Trophoblast cell (in vitro differentiated cells and primary cell): ENCODE results near the gene TRIM14.
A peak's percentile ranks its signal among the peaks of the same experiment; 100 is the strongest.
"Not testable (repeated sequence)": the region's sequence is repeated elsewhere in the genome, so short reads cannot be mapped to it uniquely, and the experiment has no call there.

ENCODE experiments used
- DNase-seq, 2 donors: peaks; one replicate each; pipeline ENCODE4 v3.0.0-alpha.2; 2016
- H2AFZ ChIP-seq: 2 replicates; pipeline ENCODE4 v1.6.1; 2013; ENCODE audit warnings: low read length, moderate library complexity, mild to moderate bottlenecking; ENCODE audit not compliant: insufficient read depth, poor library complexity
- H2AK5ac ChIP-seq: 2 replicates; pipeline ENCODE4 v1.6.1; 2013; ENCODE audit warnings: mild to moderate bottlenecking, low read length
- H2BK120ac ChIP-seq: 2 replicates; pipeline ENCODE4 v1.6.1; 2013; ENCODE audit warnings: low read length, mild to moderate bottlenecking, moderate library complexity; ENCODE audit not compliant: insufficient read depth, poor library complexity
- H2BK12ac ChIP-seq: 2 replicates; pipeline ENCODE4 v1.6.1; 2013; ENCODE audit warnings: mild to moderate bottlenecking, low read length, moderate library complexity
- H2BK5ac ChIP-seq: 2 replicates; pipeline ENCODE4 v1.6.1; 2013; ENCODE audit warnings: low read length, low read depth, moderate library complexity, mild to moderate bottlenecking; ENCODE audit not compliant: poor library complexity
- H3K14ac ChIP-seq: 2 replicates; pipeline ENCODE4 v1.6.1; 2013; ENCODE audit warnings: mild to moderate bottlenecking, low read length
- H3K18ac ChIP-seq: 2 replicates; pipeline ENCODE4 v1.6.1; 2013; ENCODE audit warnings: mild to moderate bottlenecking, low read length
- H3K23ac ChIP-seq: 2 replicates; pipeline ENCODE4 v1.6.1; 2013; ENCODE audit warnings: low read length
- H3K27ac ChIP-seq: 2 replicates; pipeline ENCODE4 v1.5.1; 2013; ENCODE audit warnings: low read depth, mild to moderate bottlenecking, inconsistent platforms, low read length, moderate library complexity
- H3K27me3 ChIP-seq: 2 replicates; pipeline ENCODE4 v1.6.1; 2013; ENCODE audit warnings: inconsistent platforms, mild to moderate bottlenecking, low read length, moderate library complexity; ENCODE audit not compliant: insufficient read depth
- H3K36me3 ChIP-seq, 2 experiments: 1 replicate in 1 of 2; 2 replicates in 1 of 2; pipeline ENCODE4 v1.6.1; 2013; ENCODE audit warnings: low read length in 2 of 2, mild to moderate bottlenecking in 2 of 2, moderate library complexity in 1 of 2; ENCODE audit not compliant: insufficient read depth in 2 of 2, control insufficient read depth in 1 of 2
- H3K4ac ChIP-seq: 2 replicates; pipeline ENCODE4 v1.6.1; 2013; ENCODE audit warnings: low read depth, mild to moderate bottlenecking, low read length, moderate library complexity
- H3K4me1 ChIP-seq, 2 experiments: 1 replicate in 1 of 2; 2 replicates in 1 of 2; pipeline ENCODE4 v1.6.1; 2013; ENCODE audit warnings: low read length in 2 of 2, mild to moderate bottlenecking in 2 of 2, moderate library complexity in 1 of 2; ENCODE audit not compliant: insufficient read depth in 2 of 2, control insufficient read depth in 1 of 2
- H3K4me2 ChIP-seq: 2 replicates; pipeline ENCODE4 v1.6.1; 2013; ENCODE audit warnings: inconsistent platforms, mild to moderate bottlenecking, low read length, moderate library complexity
- H3K4me3 ChIP-seq: 2 replicates; pipeline ENCODE4 v1.5.1; 2013; ENCODE audit warnings: mild to moderate bottlenecking, low read depth, low read length, inconsistent platforms
- H3K79me1 ChIP-seq: one replicate; pipeline ENCODE4 v1.6.1; 2013; ENCODE audit warnings: low read length
- H3K79me2 ChIP-seq: 2 replicates; pipeline ENCODE4 v1.6.1; 2013; ENCODE audit warnings: low read length, mild to moderate bottlenecking; ENCODE audit not compliant: control insufficient read depth, insufficient read depth, poor library complexity
- H3K9ac ChIP-seq: 2 replicates; pipeline ENCODE4 v1.6.1; 2013; ENCODE audit warnings: mild to moderate bottlenecking, low read length
- H3K9me3 ChIP-seq: 2 replicates; pipeline ENCODE4 v1.6.1; 2013; ENCODE audit warnings: low read depth, mild to moderate bottlenecking, control low read depth, inconsistent platforms, low read length; ENCODE audit not compliant: insufficient read depth
- H4K12ac ChIP-seq: 2 replicates; pipeline ENCODE4 v1.6.1; 2013; ENCODE audit warnings: low read depth, mild to moderate bottlenecking, low read length, moderate library complexity
- H4K8ac ChIP-seq: 2 replicates; pipeline ENCODE4 v1.6.1; 2013; ENCODE audit warnings: low read depth, mild to moderate bottlenecking, low read length, moderate library complexity
- H4K91ac ChIP-seq: one replicate; pipeline ENCODE4 v1.6.1; 2013; ENCODE audit warnings: low read depth, mild to moderate bottlenecking, low read length, moderate library complexity
- WGBS: extraction: QIAGEN DNeasy Blood & Tissue Kit; methylation state at CpG from one replicate; pipeline ENCODE4 v1.1.7; 2013; ENCODE audit warnings: missing lambda C conversion rate; ENCODE audit not compliant: insufficient read length, insufficient coverage; ENCODE audit errors: extremely low coverage; 5-methylcytosine and 5-hydroxymethylcytosine counted together

TRIM14 gene

DNA sequence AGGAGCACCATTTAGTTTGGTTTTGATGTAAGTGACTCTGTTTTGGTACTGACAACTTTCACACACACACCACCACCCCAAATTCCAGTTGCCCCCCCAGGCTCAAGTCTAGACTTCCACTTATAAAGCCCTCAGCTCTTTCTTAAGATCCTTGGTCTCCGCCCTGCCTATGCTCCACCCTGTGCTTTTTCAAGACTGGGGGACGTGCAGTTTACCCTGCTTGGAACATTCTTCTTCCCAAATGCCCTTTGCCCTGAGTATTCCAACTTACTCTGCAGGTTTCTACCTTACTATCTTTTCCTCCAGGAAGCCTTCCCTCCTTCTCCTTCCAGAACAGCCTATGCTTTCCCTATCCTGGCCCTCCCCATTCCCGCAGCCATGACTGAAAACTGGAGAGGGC lies 1.5 kb upstream of the TRIM14 start:
- no peak overlapping the region for H3K23ac ChIP-seq
- no peak overlapping the region for H3K14ac ChIP-seq
- H2BK5ac ChIP-seq: no peak overlapping the region
- no peaks in the 10 kb centered on the region for H3K27me3 ChIP-seq
- H3K27ac ChIP-seq: no peak overlapping the region
- peak; percentile 31 to 65 for DNase-seq
- no peak overlapping the region for H4K91ac ChIP-seq
- no peak overlapping the region for H3K4ac ChIP-seq
- no peaks in the 10 kb centered on the region for H3K79me2 ChIP-seq
- H4K12ac ChIP-seq: no peak overlapping the region
- H3K79me1 ChIP-seq: no peaks in the 10 kb centered on the region
- H2AK5ac ChIP-seq: no peak overlapping the region
- no CpG with 5 or more reads among the region's 3 CpGs for WGBS
- H3K4me1 ChIP-seq: peaks cover 4% of the 10 kb centered on the region in 2 experiments
- H2BK120ac ChIP-seq: no peak overlapping the region
- H3K9ac ChIP-seq: no peak overlapping the region
- H2BK12ac ChIP-seq: no peak overlapping the region
- no peak overlapping the region for H3K4me2 ChIP-seq
- H2AFZ ChIP-seq: no peak overlapping the region
- no peak overlapping the region for H3K4me3 ChIP-seq
- H3K18ac ChIP-seq: no peak overlapping the region
- peaks cover 21 to 22% of the 10 kb centered on the region in 2 experiments for H3K36me3 ChIP-seq
- H3K9me3 ChIP-seq: no peaks in the 10 kb centered on the region
- H4K8ac ChIP-seq: no peak overlapping the region

DNA sequence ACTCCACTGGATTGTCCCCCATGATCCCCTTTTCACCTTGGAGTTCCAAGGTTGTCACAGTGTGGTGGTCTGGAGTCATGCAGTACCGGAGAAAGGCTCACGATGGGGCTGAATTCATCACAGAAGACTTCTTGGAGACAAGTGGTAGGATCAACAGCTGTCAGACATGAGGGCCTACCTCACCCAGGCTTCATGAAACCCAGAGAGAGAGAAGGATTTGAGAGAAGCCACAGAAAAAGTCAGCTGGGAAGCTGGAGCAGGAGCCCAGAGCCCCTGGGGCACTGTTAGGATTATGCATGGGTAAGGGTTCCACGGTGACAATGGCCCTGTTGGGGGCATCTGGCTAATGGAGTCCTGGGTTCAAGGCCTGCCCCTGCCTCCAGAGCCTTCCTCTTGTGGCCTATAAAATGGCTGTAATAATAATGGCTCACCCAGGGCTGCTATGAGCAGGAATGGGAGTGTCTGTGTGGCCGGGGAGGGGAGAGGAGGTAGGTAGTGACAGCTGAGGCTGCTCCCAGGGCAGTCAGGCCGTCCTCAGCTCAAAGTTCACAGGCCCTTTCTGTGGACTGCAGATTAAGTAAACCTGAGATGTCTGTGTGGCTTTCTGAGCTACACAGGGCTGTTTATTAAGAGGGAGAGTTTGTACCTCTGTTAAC lies 910 bp downstream of the TRIM14 start:
- Histone ChIP-seq H3K23ac (no peak overlapping the region), H2AFZ (no peak overlapping the region), H3K36me3 (peaks cover 7 to 9% of the 10 kb centered on the region in 2 experiments), H4K91ac (no peak overlapping the region), H3K79me2 (no peaks in the 10 kb centered on the region), H3K27ac (no peak overlapping the region), H2BK5ac (no peak overlapping the region), H2BK120ac (no peak overlapping the region), H3K18ac (no peak overlapping the region), H3K9me3 (no peaks in the 10 kb centered on the region), H3K79me1 (no peaks in the 10 kb centered on the region), H3K27me3 (no peaks in the 10 kb centered on the region), H2AK5ac (no peak overlapping the region), H3K14ac (no peak overlapping the region), H3K4ac (no peak overlapping the region), H2BK12ac (no peak overlapping the region), H4K8ac (no peak overlapping the region), H3K9ac (no peak overlapping the region), H3K4me2 (peak overlapping the region; percentile 81), H4K12ac (no peak overlapping the region), H3K4me3 (no peak overlapping the region), H3K4me1 (peaks cover 4% of the 10 kb centered on the region in 2 experiments)
- no CpG with 5 or more reads among the region's 5 CpGs for WGBS
- peak in 1 of 2 donors; percentile 57 for DNase-seq

DNA sequence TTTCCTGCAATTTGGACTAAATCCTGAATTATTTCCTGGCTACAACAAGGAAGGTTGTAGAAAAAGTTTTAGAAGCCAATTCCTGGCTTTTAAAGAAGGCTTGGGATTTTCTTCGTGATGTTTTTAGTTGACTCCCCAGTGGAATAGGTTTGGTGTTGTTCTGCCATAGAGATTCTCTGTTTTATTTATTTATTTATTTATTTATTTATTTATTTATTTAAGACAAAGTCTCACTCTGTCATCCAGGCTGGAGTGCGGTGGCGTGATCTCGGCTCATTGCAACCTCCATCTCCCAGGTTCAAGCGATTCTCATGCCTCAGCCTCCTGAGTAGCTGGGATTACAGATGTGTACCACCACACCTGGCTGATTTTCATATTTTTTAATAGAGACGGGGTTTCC lies 1.9 kb downstream of the TRIM14 start:
- no CpG with 5 or more reads among the region's 6 CpGs for WGBS
- H2AFZ ChIP-seq, H4K8ac ChIP-seq, H2BK5ac ChIP-seq, H4K12ac ChIP-seq, H3K14ac ChIP-seq, DNase-seq, H3K79me2 ChIP-seq, H3K23ac ChIP-seq, H2AK5ac ChIP-seq, H3K27ac ChIP-seq, H3K27me3 ChIP-seq, H3K18ac ChIP-seq, H3K4ac ChIP-seq, H3K9me3 ChIP-seq, H3K4me3 ChIP-seq, H4K91ac ChIP-seq, H2BK120ac ChIP-seq, H3K4me2 ChIP-seq, H2BK12ac ChIP-seq, H3K79me1 ChIP-seq, H3K4me1 ChIP-seq, H3K9ac ChIP-seq, H3K36me3 ChIP-seq: not testable (repeated sequence)

DNA sequence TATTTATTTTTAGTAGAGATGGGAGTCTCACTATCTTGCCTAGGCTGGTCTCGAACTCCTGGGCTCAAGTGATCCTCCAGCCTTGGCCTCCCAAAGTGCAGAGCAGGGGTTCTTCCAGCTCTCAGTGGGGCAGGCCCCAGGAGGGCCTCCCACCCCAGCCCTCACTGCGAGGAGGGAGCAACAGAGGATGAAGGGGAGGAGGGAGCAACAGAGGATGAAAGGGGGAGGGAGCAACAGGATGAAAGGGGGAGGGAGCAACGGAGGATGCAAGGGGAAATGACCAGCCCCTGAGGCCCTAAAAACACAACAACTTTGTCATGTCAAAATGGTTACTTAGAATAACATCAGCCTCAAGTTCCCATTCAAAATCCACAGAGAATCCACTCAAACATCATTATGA lies 10.0 kb downstream of the TRIM14 start:
- H2BK120ac ChIP-seq: no peak overlapping the region
- no peak overlapping the region for H2AK5ac ChIP-seq
- no peak overlapping the region for H4K8ac ChIP-seq
- no peaks in the 10 kb centered on the region for H3K79me1 ChIP-seq
- H2BK5ac ChIP-seq: no peak overlapping the region
- H3K4me1 ChIP-seq: no peaks in the 10 kb centered on the region
- no peak overlapping the region for H3K27ac ChIP-seq
- H3K14ac ChIP-seq: no peak overlapping the region
- H3K27me3 ChIP-seq: no peaks in the 10 kb centered on the region
- H2BK12ac ChIP-seq: no peak overlapping the region
- H3K79me2 ChIP-seq: no peaks in the 10 kb centered on the region
- H3K9ac ChIP-seq: no peak overlapping the region
- H3K4me3 ChIP-seq: no peak overlapping the region
- no peak overlapping the region for H3K18ac ChIP-seq
- H3K23ac ChIP-seq: no peak overlapping the region
- no peak for DNase-seq
- no peak overlapping the region for H4K91ac ChIP-seq
- H3K9me3 ChIP-seq: no peaks in the 10 kb centered on the region
- no peak overlapping the region for H4K12ac ChIP-seq
- no peak overlapping the region for H2AFZ ChIP-seq
- no peaks in the 10 kb centered on the region for H3K36me3 ChIP-seq
- no CpG with 5 or more reads among the region's 3 CpGs for WGBS
- no peak overlapping the region for H3K4ac ChIP-seq
- H3K4me2 ChIP-seq: no peak overlapping the region
